ENCODE measurements around the gene OXSR1.
"Not testable (repeated sequence)": the region's sequence is repeated elsewhere in the genome, so short reads cannot be mapped to it uniquely, and the experiment has no call there.

OXSR1 gene

DNA sequence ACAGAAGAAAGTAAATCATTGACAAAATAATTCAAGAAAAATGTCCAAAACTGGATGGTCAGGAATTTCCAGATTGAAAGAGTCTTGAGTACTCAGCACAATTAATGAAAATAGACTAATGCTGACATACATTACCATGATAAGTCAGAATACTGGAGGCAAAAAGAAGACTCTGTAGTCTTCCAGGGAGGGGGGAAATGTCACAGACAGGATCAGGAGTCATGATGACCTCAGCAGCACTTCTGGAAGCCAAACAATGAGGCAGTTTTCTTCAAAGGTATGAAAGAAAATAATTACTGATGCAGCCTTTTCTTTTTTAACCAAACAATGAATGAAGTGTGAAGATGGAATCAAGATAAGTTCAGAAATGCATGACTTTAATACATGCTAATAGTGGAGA lies 70.1 kb downstream of the OXSR1 start:
- no peak for DNase-seq

DNA sequence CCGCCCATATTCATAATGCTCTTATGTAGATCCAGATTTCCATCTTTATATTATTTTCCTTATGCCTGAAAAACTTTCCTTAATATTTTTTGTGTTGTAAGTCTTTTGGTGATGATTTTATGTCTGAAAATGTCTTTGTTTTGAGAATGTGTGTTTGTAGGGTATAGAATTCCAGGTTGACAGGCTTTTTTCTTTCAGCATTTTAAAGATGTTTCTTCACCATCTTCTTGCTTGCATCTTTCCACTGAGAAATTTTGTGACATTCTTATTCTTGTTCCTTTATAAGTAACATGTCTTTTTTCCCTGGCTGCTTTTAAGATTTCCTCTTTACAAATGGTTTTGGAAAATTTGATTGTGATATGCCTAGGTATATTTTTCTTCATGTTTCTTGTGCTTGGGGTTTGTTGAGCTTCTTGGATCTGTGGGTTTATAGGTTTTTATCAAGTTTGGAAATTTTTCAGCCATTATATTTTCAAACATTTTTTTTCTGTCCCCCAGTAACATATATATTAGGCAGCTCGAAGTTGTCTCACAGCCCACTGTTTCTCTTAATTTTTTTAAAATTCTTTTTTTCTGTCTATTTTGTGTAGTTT lies 73.2 kb downstream of the OXSR1 start:
- DNase-seq, result no peak

DNA sequence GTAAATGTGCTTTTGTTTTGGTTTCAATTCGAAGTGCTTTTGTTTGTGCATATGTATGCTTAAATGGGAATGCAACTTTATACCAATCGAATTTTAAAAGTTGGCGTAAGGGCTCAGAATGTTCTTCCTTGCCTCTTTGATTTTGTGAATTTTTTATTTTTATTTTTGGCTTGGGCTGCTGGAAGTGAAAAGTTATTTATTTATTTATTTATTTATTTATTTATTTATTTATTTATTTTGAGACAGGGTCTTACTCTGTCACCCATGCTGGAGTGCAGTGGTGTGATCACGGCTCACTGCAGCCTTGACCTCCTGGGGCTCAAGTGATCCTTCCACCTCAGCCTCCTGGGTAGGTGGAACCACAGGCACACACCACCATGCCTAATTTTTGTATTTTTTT lies 77.5 kb downstream of the OXSR1 start:
- not testable (repeated sequence) for DNase-seq

DNA sequence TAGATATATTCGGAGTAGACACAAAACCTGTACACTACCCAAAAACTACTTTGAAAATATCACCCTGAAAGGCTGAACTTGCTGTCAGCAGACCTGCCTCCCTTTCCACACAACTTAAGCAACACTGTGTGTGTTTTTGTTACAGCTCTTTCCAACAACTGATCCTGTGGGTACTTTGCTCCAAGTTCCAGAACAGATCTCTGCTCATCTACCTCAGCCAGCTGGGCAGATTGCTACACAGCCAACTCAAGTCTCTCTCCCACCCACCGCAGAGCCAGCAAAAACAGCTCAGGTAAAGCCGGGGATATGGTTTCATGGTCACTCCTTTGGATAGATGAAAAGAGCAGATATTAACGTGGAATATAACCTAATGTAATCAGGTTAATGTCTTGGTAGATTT lies 80.6 kb downstream of the OXSR1 start:
- DNase-seq, result no peak

DNA sequence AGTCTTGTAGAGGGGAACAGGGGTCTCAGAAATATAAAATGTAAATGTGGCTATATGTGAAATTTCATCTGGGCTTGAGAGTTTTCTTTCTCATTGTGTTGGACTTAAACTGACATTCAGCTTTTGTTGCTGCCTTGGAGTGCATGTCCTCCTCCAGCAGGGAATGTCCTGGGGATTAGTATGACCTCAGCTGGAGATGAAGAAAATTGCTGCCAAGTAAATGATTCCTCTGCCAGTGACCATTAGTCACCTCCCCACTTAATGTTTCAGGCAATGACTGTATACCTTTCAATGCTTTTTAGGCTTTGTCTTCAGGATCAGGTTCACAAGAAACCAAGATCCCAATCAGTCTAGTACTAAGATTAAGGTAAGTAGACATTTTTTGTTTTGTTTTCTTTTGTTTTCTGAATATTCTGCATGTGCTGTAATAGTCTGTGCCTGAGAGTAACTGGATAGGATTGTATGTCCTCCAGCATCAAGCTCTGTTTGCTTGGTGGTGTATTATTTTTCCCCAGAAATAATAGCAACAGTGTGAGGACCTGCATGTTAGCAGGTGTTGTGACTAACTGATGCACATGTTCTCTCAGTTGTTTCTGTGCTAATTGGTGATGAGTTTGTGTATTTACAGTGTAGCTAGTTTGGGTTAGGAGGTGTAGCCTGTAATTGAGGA lies 82.2 kb downstream of the OXSR1 start:
- DNase-seq, result peak; percentile 83

DNA sequence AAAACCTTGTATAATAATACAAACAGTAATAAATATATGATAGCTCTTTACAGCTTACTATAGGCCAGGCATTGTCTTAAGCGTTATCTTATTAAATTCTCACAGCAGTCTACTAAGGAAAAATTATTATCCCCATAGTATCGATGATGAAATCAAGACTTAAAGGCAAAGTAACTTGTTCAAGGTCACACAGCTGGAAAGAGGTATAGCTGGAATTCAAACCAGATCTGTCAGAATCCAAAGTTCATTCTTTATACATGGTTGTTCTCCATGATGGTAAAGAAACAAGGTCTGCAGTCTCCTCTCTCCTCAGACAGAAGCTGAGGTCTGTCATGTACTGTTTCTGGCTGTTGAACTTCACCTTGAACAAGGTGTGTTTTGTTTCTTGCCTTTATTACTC lies 84.9 kb downstream of the OXSR1 start:
- DNase-seq, result no peak

DNA sequence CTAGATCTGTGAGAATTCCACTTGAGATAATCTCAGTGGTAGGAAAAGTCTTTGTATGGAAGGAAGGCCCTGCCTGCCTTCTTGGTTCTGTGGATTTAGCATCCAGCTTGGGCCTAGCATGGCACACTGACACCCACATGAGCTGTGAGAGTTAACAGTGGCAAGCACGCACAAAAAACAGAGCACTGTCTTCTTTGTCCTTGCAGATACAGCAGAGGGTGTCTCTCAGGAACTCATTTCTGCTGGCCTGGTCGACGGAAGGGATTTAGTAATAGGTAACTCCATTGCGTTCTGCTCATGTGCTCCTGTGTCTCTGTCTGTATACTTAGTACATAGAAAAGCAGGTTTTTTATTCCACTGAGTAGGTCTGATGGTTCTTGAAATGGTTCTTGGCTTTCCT lies 85.9 kb downstream of the OXSR1 start:
- DNase-seq, result no peak

DNA sequence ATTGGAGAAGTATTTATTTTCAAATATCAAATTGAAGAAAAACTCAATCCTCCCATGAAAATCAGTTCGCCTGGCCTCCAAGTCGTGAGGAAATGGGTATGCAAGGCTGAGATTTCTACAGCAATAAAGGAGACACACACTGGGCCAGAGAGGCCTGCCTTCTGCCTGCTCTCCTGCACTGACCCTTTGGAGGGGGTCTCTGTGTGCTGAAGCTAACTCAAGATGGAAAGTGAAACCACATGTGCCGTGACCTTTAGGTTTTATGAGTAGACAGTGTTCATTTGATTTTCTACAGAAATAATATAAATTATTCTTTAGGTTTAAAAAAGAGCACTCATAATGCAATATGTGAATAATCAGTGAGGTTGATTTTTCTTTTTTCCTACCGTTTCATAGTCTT lies 88.4 kb downstream of the OXSR1 start:
- DNase-seq, result no peak

DNA sequence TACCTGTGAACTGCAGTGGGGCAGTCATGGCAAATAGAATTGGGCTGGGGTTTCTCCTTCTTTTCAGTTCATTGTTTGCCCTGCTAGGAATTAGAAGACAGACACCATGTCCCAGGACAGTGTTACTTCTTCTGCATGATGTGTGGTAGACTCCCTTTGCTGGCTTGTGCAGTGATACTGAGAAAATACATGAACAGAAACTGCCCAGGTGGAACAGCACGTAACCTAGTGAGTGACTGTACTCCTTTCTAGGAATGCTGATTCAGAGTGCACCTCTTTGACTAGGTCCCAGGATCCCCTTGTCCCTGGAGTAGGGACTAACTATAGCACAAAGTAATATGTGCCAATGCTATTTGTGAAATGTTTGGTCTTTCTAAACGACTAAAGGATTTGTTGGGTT lies 89.5 kb downstream of the OXSR1 start:
- no peak for DNase-seq

DNA sequence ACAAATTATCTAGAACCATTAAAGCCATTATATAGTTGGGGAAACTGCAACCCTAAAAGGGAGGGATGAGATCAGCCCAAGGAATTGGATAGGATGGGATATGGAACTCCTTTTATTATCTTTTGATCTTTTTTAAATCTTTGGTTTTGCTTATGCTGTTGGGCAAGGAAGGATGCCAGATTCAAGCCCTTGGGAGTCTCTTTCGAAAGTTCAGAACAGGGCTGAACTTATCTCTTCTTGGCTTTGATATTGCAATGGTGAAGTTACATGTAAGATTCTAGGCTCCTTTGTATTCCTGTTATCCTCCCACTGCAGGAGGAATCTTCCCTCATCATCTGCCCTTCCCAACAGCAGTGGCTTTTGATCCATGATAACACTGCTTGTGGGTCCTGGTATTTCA lies 90.3 kb downstream of the OXSR1 start:
- no peak for DNase-seq

DNA sequence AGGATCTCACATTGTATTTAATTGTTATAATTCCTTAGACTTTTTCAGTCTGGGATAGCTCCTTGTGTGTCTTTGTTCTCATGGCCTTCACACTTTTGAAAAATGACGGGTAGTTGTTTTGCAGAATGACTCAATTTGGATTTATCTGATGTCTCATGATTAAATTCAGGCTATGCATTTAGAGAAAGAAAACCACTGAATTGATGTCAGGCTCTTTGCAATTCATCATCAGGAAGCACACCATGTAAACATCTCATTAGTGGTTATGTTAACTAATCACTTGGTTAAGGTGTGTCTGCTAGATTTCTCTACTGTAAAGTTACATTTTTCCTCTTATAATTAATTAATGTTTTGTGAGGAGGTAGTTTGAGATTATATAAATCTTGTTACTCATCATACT lies 92.2 kb downstream of the OXSR1 start:
- DNase-seq, result no peak

DNA sequence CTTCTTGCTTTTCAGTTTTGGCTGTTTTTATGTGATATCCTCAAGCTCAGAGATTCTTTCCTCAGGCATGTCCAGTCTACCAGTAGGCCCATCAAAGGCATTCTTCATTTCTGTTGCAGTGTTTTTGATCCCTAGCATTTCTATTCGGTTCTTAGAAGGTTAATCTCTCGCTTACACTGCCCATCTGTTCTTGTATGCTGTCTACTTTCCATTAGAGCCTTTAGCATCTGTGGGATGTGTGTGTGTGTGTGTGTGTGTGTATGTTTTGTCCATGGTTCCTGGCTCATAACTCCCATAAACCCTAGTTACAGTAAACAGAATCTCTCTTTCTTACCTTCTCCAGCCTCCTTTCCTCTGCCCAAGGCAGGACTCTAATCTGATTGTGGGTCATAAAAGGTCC lies 95.1 kb downstream of the OXSR1 start:
- no peak for DNase-seq

DNA sequence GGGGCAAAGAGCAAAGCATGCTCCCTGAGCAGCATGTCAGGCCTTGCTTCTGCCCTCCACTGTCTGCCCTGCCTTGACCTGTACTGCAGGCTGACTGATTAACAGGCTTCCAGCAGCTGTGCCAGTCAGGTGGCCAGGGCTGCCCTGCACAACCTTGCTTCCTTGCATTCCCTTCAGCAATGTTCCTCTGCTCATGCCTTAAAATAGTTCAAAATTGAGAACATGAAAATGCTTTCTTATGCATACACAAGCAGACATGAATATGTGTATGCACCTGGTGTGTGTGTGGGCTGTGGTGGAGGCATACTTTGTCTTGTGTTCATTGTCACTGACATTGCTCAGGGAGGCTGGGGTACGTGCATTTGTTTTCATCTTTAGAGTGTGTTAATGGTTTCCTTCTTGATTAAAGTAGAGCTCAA lies 99.0 kb downstream of the OXSR1 start:
- DNase-seq, result no peak

DNA sequence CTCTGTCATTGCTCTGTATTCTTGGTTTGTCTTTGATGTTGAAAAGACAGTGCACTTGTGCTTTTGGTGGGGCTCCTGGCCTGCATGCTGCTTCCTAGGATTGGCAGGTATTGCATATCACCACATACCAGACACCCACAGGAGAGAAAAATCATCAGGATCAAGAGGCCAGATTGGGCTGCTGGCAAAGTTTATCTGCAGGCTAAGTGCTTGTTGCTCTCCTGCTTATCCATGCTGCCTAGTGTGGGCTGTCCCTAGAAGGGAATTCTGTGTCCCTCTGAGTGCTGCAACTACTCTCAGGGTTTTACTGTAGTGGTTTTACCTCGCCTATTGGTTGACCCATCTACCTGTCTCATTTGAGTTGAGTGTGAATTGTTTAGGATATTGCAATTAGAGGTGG lies 99.4 kb downstream of the OXSR1 start:
- DNase-seq, result no peak

DNA sequence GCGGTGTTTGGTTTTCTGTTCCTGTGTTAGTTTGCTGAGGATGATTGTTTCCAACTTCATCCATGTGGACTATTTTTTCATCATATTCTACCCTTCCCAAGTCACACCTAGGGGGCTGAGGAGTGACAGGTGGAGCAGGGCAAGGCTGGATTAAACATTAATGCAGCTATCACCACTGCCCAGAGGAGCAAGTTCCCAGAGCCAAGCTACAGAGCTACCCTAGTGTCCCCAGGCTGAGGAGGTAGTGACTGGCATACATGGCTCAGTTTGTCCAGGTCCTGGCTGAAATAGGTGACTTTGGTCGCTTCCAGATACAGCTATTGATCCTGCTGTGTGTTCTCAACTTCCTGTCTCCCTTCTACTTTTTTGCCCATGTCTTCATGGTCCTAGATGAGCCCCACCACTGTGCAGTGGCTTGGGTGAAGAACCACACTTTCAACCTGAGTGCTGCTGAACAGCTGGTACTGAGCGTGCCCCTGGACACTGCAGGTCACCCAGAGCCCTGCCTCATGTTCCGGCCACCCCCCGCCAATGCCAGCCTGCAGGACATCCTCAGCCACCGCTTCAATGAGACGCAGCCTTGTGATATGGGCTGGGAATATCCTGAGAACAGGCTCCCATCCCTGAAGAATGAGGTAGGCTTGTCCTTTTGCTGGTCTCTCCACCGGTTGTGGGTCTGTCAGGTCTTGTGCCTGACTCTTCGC lies 100.4 kb downstream of the OXSR1 start, which contains the start of gene SLC22A13:
Gene SLC22A13, plus strand, starts transcription at position 209 of the 704 bp plus-strand sequence. Its CDS starts 49 bp downstream, at position 258.
- no peak for DNase-seq

DNA sequence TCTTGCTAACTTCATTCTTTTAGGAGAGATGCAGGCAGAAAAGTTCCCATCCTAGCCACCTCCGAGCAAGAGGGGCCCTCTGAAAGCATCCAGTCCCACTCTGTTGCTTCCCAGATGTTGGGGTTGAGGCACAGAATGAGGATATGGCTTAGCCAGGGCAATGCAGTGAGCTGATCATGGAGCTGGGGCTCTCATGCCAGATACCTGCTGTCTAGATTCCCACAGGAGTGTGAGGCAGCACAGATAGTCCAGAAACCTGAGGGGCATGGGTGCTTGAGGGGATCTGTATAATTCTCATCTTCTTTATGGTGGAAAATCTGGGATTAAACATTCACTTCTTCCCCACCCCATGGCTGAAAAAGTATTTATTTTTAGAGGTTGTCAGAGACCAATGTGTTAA lies 101.5 kb downstream of the OXSR1 start:
- DNase-seq, result no peak

DNA sequence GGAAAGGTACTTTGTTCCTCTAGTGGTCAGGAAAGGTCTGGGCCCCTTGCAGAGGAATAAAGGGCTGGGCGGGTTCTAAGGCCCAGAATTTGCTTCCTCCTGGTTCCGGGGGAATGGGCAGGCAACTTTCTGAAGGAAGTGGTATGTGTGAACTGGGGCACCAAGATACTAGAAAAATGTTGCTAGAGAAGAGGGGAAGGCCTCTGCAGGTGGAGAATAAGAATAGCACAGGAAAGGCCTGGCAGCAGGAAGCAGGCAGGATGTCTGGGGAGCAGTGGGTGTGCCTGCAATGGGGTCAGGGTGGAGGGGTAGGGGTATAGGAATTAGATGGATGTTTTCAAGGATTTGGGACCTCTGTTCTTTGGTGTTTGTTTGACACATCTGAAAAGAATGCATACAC lies 102.3 kb downstream of the OXSR1 start:
- no peak for DNase-seq

DNA sequence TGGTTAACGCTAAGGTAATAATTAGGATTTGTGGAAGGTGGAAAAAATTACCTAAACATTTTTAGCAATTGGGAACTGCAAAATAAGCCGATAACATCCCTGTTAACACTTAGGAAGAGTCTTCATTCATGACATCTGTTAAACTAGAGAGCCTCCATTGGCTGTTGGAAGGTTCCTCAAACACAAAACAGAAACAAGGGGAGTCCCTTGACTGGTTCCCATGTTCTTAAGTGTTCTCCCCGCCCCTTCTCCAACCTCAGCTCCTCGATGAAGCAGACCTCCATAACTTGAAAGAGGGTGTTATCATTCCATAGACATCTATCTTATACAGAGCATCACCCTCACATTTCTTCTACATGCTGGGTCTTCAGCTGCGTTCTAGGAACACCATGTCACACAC lies 102.8 kb downstream of the OXSR1 start:
- DNase-seq, result no peak

DNA sequence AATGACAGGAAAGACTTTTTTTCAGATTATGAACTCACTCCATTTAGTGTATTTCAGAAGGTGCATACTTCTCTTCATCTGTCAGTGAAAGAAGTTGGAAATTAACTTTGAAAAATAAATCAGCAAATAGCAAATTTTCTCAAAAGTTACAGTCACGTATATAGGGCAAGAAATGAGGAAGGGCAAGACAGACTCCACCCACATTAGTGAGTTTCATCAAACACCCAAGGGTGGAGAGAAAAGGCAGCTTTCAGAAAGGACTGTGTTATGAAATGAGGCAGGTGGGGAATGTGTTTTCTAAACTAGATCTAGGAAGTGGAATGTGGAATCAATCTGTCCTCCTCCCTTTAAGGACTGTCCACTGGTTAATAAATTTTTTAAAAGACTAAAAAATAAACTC lies 103.2 kb downstream of the OXSR1 start:
- no peak for DNase-seq

DNA sequence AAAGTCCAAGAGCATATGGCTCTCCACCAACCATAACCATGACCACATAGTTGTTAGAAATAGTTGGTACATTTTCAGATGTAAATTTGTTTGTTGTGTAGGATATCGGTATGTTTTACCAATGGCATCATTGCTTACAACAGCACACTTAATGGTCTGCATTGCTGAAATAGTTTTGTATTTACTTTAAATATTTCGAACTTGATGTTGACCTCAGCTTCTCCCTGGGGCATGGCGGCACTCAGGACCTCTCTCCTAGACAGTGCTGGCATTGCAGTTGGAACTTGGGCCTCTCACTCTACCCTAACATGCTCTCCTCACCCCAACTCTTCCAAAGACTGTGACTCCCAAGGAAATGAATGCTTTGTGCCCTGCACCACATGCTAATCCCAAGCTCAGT lies 105.3 kb downstream of the OXSR1 start:
- peak; percentile 5 for DNase-seq

DNA sequence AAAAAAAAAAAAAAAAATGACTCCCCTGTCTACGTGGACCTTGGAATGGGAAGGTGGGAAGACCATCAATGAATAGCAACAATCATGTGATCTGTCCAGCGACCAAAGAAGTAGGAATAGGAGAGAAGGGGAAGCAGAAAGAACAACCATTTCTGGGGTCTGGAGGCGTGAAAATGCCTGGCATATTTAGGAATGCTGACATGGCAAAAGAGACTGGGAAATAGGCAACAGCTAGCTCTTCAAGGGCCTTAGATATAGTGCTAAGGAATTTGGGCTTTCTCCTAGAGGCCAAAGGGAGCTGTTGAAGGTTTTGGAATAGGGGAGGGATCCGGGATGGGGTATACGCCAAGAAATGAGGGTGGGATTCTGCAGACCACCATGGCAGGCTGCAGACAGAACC lies 106.2 kb downstream of the OXSR1 start:
- no peak for DNase-seq

DNA sequence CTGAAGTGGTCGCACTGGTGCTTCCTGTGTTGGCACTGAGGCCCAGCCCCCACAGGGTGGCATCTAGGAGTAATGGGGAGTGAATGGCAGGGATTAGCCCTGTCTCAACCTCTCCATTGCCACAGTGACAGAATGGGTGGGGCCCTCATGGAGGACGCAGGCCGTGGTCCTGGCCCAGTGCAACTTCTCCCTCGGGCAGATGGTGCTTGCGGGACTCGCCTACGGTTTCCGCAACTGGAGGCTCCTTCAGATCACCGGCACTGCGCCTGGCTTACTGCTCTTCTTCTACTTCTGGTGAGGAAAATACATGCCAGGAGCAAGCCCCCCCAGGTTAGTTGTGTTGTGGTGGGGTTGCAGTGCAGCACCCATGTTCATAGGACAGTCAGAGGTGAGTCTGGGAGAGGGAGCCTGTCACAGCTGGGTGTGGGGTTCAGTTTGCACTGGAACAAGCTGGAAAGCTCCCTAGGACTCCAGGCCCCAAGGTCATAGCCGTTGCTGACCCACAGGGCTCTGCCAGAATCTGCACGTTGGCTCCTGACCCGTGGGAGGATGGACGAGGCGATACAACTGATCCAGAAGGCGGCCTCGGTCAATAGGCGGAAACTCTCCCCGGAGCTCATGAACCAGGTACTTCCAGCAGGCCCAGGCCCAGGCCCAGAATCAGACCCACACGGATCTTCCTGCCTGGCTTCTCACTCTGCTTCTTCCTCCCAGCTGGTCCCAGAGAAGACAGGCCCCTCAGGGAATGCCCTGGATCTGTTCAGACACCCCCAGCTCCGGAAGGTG lies 109.7 kb downstream of the OXSR1 start:
- no peak for DNase-seq

DNA sequence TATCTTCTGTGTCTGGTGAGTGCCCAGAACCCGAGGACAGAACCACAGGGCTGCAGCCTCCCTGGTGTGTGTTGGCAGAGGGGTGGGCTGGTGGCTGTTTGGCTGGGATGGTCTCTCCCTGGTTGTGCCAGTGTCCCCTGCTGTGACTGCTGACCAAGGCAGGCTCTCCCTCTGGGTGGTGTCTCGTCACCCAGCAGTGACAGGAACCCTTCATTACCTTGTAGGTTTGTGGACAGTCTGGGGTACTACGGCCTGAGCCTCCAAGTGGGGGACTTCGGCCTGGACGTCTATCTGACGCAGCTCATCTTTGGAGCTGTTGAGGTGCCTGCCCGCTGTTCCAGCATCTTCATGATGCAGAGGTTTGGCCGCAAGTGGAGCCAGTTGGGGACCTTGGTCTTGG lies 110.3 kb downstream of the OXSR1 start:
- no peak for DNase-seq

Data from fibroblast of skin of abdomen (primary cell).